ENCODE measurements around the gene LIMD2.

Gene LIMD2

GRCh38 chr17:63700528-63701455 is 867 bp upstream of the LIMD2 start:
- DNase-seq (ENCODE audit: insufficient read length) (peak; percentile 68), FAIRE-seq (peak; percentile 92)
- TF ChIP-seq POLR2AphosphoS5 (IDR thresholded peaks at IDR 0.05; ENCODE audit: low read depth, low read length), result no peak; the same call in 1 of the 2 replicates
- TF ChIP-seq POLR2A (IDR thresholded peaks at IDR 0.05; ENCODE audit: low read depth, low read length), result peak; percentile 51

- FAIRE-seq (peak; percentile 83), DNase-seq (ENCODE audit: insufficient read length) (peak; percentile 68)
- TF ChIP-seq POLR2A (IDR thresholded peaks at IDR 0.05; ENCODE audit: low read depth, low read length) (0 out of 2 replicates have a peak, but pooled peaks have one; percentile 11), TAF1 (IDR thresholded peaks at IDR 0.05; ENCODE audit: borderline replicate concordance, low read depth, low read length) (0 out of 2 replicates have a peak, but pooled peaks have one; percentile 27), POLR2AphosphoS5 (IDR thresholded peaks at IDR 0.05; ENCODE audit: low read depth, low read length) (no peak; the same call in 1 of the 2 replicates)
These were observed 863 bp downstream of the LIMD2 start for GRCh38 chr17:63698886-63699637.

- 0 out of 2 replicates have a peak, but pooled peaks have one; percentile 14 for TF ChIP-seq TAF1 (IDR thresholded peaks at IDR 0.05; ENCODE audit: borderline replicate concordance, low read depth, low read length)
- TF ChIP-seq POLR2A (IDR thresholded peaks at IDR 0.05; ENCODE audit: low read depth, low read length), result no peak
- no peak for DNase-seq (ENCODE audit: insufficient read length)
- FAIRE-seq, result peak; percentile 86
These were observed 1.5 kb downstream of the LIMD2 start for GRCh38 chr17:63698381-63698885.

GRCh38 chr17:63697341-63698286 is 2.3 kb downstream of the LIMD2 start:
- DNase-seq (ENCODE audit: insufficient read length), result peak; percentile 61
- FAIRE-seq, result peak; percentile 97
- TF ChIP-seq POLR2A (IDR thresholded peaks at IDR 0.05; ENCODE audit: low read depth, low read length), result peak; percentile 62
- TF ChIP-seq POLR2AphosphoS5 (IDR thresholded peaks at IDR 0.05; ENCODE audit: low read depth, low read length), result peak; percentile 84
- no peak for TF ChIP-seq TAF1 (IDR thresholded peaks at IDR 0.05; ENCODE audit: borderline replicate concordance, low read depth, low read length)

- no peak for DNase-seq (ENCODE audit: insufficient read length)
- peak; percentile 89 for FAIRE-seq
- peak; percentile 72; the same call in 1 of the 2 replicates for TF ChIP-seq POLR2A (IDR thresholded peaks at IDR 0.05; ENCODE audit: low read depth, low read length)
- TF ChIP-seq POLR2AphosphoS5 (IDR thresholded peaks at IDR 0.05; ENCODE audit: low read depth, low read length), result peak; percentile 76; the same call in 1 of the 2 replicates
- no peak for TF ChIP-seq TAF1 (IDR thresholded peaks at IDR 0.05; ENCODE audit: borderline replicate concordance, low read depth, low read length)
These were observed 3.5 kb downstream of the LIMD2 start for GRCh38 chr17:63696381-63696961.

GRCh38 chr17:63695889-63696288 is 4.0 kb downstream of the LIMD2 start:
- TF ChIP-seq POLR2A (IDR thresholded peaks at IDR 0.05; ENCODE audit: low read depth, low read length) (peak; percentile 26), POLR2AphosphoS5 (IDR thresholded peaks at IDR 0.05; ENCODE audit: low read depth, low read length) (no peak; the same call in 1 of the 2 replicates)
- peak; percentile 21 for FAIRE-seq

GRCh38 chr17:63694950-63695773 is 4.8 kb downstream of the LIMD2 start:
- FAIRE-seq, result peak; percentile 74
- TF ChIP-seq POLR2AphosphoS5 (IDR thresholded peaks at IDR 0.05; ENCODE audit: low read depth, low read length) (peak; percentile 56; the same call in 1 of the 2 replicates), TAF1 (IDR thresholded peaks at IDR 0.05; ENCODE audit: borderline replicate concordance, low read depth, low read length) (no peak), POLR2A (IDR thresholded peaks at IDR 0.05; ENCODE audit: low read depth, low read length) (peak; percentile 67)

More at GRCh38 chr17:63695889-63696288, 4.0 kb downstream of the LIMD2 start:
- DNase-seq (ENCODE audit: insufficient read length), result no peak

GRCh38 chr17:63694229-63694949 is 5.5 kb downstream of the LIMD2 start:
- peak; percentile 42 for FAIRE-seq
- no peak for DNase-seq (ENCODE audit: insufficient read length)

More at GRCh38 chr17:63694950-63695773, 4.8 kb downstream of the LIMD2 start:
- DNase-seq (ENCODE audit: insufficient read length), result no peak

More at GRCh38 chr17:63694229-63694949, 5.5 kb downstream of the LIMD2 start:
- no peak; the same call in none of the 2 replicates for TF ChIP-seq POLR2AphosphoS5 (IDR thresholded peaks at IDR 0.05; ENCODE audit: low read depth, low read length)
- TF ChIP-seq TAF1 (IDR thresholded peaks at IDR 0.05; ENCODE audit: borderline replicate concordance, low read depth, low read length), result no peak
- TF ChIP-seq POLR2A (IDR thresholded peaks at IDR 0.05; ENCODE audit: low read depth, low read length), result peak; percentile 65; the same call in 1 of the 2 replicates
